ENCODE measurements around the gene MPZL1. TPM values are rescaled to one million over a fixed set of nuclear protein-coding genes. Genes with fewer than 3 reads are reported as not detected.

Gene MPZL1
- total and polyA plus RNA-seq, 4 experiments from 2014 or later: 5.4 to 15.8 (median 7.9) TPM

DNA sequence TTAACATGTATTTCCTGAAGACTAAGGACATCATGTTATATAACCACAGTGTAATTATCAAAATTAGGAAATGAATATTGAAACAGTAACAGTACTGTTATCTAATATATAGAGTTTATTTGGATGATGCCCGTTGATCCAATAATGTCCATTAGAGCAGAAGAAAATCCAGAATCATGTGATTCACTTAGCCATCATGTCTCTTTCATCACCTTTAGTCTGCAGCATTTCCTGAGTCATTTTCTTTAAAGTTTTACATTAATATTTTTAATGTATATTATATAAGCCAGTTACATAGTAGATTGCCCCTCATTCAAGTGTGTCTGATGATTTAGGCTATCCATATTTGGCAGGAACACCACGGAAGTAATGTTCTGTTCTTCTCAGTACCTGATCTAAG is 28.9 kb downstream of the MPZL1 start:
- no peaks in the 10 kb centered on the region for H3K36me3 Mint-ChIP-seq
- no peaks in the 10 kb centered on the region for H3K27me3 ChIP-seq (ENCODE audit: insufficient read depth, low read length)
- H3K27ac Mint-ChIP-seq: no peak overlapping the region
- no peaks in the 10 kb centered on the region for H3K9me3 Mint-ChIP-seq
- H3K4me1 ChIP-seq (ENCODE audit: insufficient read depth, low read length): no peaks in the 10 kb centered on the region
- no peak overlapping the region for H3K27ac ChIP-seq (ENCODE audit: low read depth, low read length)
- H3K36me3 ChIP-seq (ENCODE audit: insufficient read depth, low read length): no peaks in the 10 kb centered on the region
- peaks cover 0 to 6% (median 4%) of the 10 kb centered on the region in 4 donors for H3K4me1 Mint-ChIP-seq
- no peaks in the 10 kb centered on the region for H3K9me3 ChIP-seq (ENCODE audit: control insufficient read depth in 1 of 2, low read length in 2 of 2)
- no peaks in the 10 kb centered on the region for H3K27me3 Mint-ChIP-seq
- DNase-seq: no peak
- ChIA-PET POLR2A (ENCODE audit: partially characterized antibody) (no interaction called here), CTCF (ENCODE audit: partially characterized antibody) (no interaction called here)
- H3K4me3 ChIP-seq (ENCODE audit: low read length in 2 of 2): no peak overlapping the region
- intact Hi-C loops (cut with micrococcal nuclease): no loop called here
- H3K4me3 Mint-ChIP-seq: no peak overlapping the region

DNA sequence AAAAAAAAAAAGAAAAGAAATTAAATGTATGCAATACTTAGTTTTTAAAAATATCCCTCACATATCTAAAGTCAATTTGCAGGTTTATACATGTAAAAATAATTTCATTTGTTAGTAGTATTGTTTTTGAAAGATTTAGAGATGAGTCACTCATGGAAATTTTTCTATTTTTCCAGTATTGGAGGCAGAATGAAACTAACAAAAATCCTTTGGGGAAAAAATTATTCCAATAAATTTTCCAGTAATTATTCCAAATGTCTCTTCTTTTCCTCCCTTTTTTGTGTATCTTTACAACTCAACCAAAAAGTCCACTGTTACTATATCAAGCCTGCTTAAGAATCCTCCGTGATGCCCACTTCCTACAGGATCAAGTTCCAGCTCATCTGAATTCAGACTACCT is 29.9 kb downstream of the MPZL1 start:
- CTCF ChIA-PET (ENCODE audit: partially characterized antibody): no interaction called here
- DNase-seq: no peak
- no peaks in the 10 kb centered on the region for H3K4me1 ChIP-seq (ENCODE audit: insufficient read depth, low read length)
- no peak overlapping the region for H3K4me3 ChIP-seq (ENCODE audit: low read length in 2 of 2)
- H3K9me3 ChIP-seq (ENCODE audit: control insufficient read depth in 1 of 2, low read length in 2 of 2): no peaks in the 10 kb centered on the region
- no peaks in the 10 kb centered on the region for H3K27me3 Mint-ChIP-seq
- H3K27ac ChIP-seq (ENCODE audit: low read depth, low read length): no peak overlapping the region
- POLR2A ChIA-PET (ENCODE audit: partially characterized antibody): no interaction called here
- no peaks in the 10 kb centered on the region for H3K36me3 Mint-ChIP-seq
- intact Hi-C loops (cut with micrococcal nuclease): no loop called here
- peaks cover 0 to 6% (median 4%) of the 10 kb centered on the region in 4 donors for H3K4me1 Mint-ChIP-seq
- no peaks in the 10 kb centered on the region for H3K36me3 ChIP-seq (ENCODE audit: insufficient read depth, low read length)
- no peak overlapping the region for H3K27ac Mint-ChIP-seq
- no peaks in the 10 kb centered on the region for H3K9me3 Mint-ChIP-seq
- no peak overlapping the region for H3K4me3 Mint-ChIP-seq
- no peaks in the 10 kb centered on the region for H3K27me3 ChIP-seq (ENCODE audit: insufficient read depth, low read length)

DNA sequence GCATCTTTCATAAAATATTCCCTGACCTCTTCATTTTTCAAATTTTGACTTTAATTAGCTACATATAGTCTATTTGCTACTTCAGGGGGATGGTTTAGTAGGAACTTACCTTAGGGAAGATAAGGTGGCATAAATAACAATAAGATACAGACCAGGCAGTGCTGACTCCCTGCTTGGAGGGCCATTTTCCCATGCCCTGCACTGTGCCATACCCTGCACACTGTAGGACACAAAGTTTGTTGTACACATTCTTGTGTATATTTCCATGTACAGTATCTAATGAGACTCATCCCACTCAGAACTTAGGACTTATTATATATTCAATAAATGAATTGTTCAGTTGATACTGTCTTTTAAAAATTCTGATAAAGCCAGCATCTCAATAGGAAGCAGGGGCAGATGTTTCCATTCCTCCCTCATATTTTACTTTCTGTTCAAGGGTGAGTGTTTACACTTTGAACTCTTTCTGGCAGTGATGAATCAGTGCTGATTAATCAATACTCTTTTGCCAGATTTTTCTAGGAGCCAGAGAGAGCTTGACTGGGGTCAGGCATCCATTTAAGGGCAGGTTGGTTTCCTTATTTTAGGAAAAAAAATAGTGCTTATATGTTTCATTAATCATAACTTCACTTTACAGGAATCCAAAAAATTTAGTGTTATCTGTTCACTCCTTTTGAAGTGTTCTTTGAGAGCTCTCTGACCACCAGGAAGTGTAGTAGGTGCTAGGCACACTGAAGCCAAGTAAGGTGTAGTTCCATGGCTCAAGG is 30.6 kb downstream of the MPZL1 start:
- Histone ChIP-seq H3K4me3 (ENCODE audit: low read length in 2 of 2) (no peak overlapping the region), H3K27me3 (ENCODE audit: insufficient read depth, low read length) (no peaks in the 10 kb centered on the region), H3K27ac (ENCODE audit: low read depth, low read length) (no peak overlapping the region), H3K4me1 (ENCODE audit: insufficient read depth, low read length) (no peaks in the 10 kb centered on the region), H3K36me3 (ENCODE audit: insufficient read depth, low read length) (no peaks in the 10 kb centered on the region), H3K9me3 (ENCODE audit: control insufficient read depth in 1 of 2, low read length in 2 of 2) (no peaks in the 10 kb centered on the region)
- CTCF ChIA-PET (ENCODE audit: partially characterized antibody): interaction anchor here (0.7 to 1.3 kb wide), 2 partner anchors 36 to 37 kb away, joined by 3 read pairs; no protein-coding TSS in a partner anchor
- DNase-seq: no peak
- no peaks in the 10 kb centered on the region for H3K9me3 Mint-ChIP-seq
- no peaks in the 10 kb centered on the region for H3K27me3 Mint-ChIP-seq
- no peak overlapping the region for H3K4me3 Mint-ChIP-seq
- peaks cover 0 to 6% (median 4%) of the 10 kb centered on the region in 4 donors for H3K4me1 Mint-ChIP-seq
- no peaks in the 10 kb centered on the region for H3K36me3 Mint-ChIP-seq
- POLR2A ChIA-PET (ENCODE audit: partially characterized antibody): no interaction called here
- peak overlapping the region in 1 of 7 donors; percentile 57 for H3K27ac Mint-ChIP-seq
- intact Hi-C loops (cut with micrococcal nuclease): no loop called here

DNA sequence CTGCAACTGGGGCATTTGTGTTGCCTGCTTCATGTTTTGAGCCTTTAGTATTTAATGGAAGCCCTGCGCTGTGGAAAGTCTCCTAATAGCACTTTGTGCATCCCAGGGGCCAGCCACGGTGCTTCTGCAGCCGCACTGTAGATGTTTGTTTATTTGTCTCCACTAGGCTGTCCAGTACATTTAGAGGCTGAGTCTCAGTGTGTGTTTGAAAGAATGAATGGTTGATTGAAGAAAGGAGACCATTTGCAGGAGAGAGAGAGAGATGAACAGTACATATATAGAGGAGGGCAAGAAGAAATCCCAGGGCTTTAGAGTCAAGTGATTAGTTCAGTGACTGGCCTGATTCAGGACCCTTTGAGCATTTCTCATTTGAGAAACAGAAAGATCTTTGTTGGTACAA is 33.9 kb downstream of the MPZL1 start:
- Histone ChIP-seq H3K27me3 (ENCODE audit: insufficient read depth, low read length) (no peaks in the 10 kb centered on the region), H3K4me1 (ENCODE audit: insufficient read depth, low read length) (no peaks in the 10 kb centered on the region), H3K27ac (ENCODE audit: low read depth, low read length) (no peak overlapping the region), H3K36me3 (ENCODE audit: insufficient read depth, low read length) (no peaks in the 10 kb centered on the region), H3K4me3 (ENCODE audit: low read length in 2 of 2) (no peak overlapping the region), H3K9me3 (ENCODE audit: control insufficient read depth in 1 of 2, low read length in 2 of 2) (no peaks in the 10 kb centered on the region)
- Mint-ChIP-seq H3K27me3 (no peaks in the 10 kb centered on the region), H3K4me1 (peaks cover 0 to 8% (median 5%) of the 10 kb centered on the region in 4 donors), H3K27ac (no peak overlapping the region), H3K4me3 (no peak overlapping the region), H3K9me3 (no peaks in the 10 kb centered on the region), H3K36me3 (no peaks in the 10 kb centered on the region)
- DNase-seq: no peak
- CTCF ChIA-PET (ENCODE audit: partially characterized antibody): no interaction called here
- POLR2A ChIA-PET (ENCODE audit: partially characterized antibody): interaction anchor here (0.6 kb wide), 1 partner anchor 435 kb away, joined by 3 read pairs; no protein-coding TSS in a partner anchor
- intact Hi-C loops (cut with micrococcal nuclease): no loop called here

DNA sequence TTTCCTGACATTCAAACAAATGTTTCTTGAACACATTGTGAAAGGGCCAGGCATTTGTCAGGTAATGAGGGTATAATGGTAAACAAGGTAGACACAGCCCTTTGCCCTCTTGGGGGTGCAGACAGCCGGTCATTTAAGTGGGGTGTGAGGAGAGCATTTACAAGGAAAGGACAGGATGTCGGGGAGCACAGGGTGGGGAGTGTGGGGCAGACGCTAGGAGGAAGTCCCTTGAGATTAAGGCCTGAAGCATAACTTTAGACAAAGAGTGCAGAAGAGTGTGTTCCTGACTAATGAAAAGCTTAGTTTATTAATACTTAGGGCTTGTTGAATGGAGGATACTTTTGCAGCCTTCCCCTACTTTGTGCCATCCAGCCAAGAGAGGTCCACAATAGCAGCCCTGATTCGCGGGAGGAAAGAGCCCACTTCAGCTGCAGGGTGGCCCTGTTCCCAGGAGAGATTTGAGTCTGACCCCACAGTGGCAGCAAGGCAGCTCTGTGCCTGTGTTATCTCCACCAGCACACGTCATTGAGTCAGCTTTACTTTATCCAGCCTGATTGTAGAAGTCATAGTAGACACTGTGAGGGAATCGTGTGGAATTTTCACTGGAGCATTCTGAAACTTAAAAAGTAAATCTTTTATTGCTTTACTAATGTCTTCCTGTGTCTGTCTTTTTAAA is 35.1 kb downstream of the MPZL1 start:
- Histone ChIP-seq H3K27ac (ENCODE audit: low read depth, low read length) (no peak overlapping the region), H3K4me3 (ENCODE audit: low read length in 2 of 2) (no peak overlapping the region), H3K27me3 (ENCODE audit: insufficient read depth, low read length) (no peaks in the 10 kb centered on the region), H3K36me3 (ENCODE audit: insufficient read depth, low read length) (no peaks in the 10 kb centered on the region), H3K9me3 (ENCODE audit: control insufficient read depth in 1 of 2, low read length in 2 of 2) (no peaks in the 10 kb centered on the region), H3K4me1 (ENCODE audit: insufficient read depth, low read length) (peaks cover 7% of the 10 kb centered on the region)
- H3K27me3 Mint-ChIP-seq: no peaks in the 10 kb centered on the region
- DNase-seq: no peak
- H3K36me3 Mint-ChIP-seq: no peaks in the 10 kb centered on the region
- intact Hi-C loops (cut with micrococcal nuclease): no loop called here
- H3K4me1 Mint-ChIP-seq: peaks cover 8 to 16% (median 14%) of the 10 kb centered on the region in 4 donors
- no peak overlapping the region for H3K4me3 Mint-ChIP-seq
- no peaks in the 10 kb centered on the region for H3K9me3 Mint-ChIP-seq
- ChIA-PET CTCF (ENCODE audit: partially characterized antibody) (no interaction called here), POLR2A (ENCODE audit: partially characterized antibody) (no interaction called here)
- H3K27ac Mint-ChIP-seq: peak overlapping the region in 1 of 7 donors; percentile 10

DNA sequence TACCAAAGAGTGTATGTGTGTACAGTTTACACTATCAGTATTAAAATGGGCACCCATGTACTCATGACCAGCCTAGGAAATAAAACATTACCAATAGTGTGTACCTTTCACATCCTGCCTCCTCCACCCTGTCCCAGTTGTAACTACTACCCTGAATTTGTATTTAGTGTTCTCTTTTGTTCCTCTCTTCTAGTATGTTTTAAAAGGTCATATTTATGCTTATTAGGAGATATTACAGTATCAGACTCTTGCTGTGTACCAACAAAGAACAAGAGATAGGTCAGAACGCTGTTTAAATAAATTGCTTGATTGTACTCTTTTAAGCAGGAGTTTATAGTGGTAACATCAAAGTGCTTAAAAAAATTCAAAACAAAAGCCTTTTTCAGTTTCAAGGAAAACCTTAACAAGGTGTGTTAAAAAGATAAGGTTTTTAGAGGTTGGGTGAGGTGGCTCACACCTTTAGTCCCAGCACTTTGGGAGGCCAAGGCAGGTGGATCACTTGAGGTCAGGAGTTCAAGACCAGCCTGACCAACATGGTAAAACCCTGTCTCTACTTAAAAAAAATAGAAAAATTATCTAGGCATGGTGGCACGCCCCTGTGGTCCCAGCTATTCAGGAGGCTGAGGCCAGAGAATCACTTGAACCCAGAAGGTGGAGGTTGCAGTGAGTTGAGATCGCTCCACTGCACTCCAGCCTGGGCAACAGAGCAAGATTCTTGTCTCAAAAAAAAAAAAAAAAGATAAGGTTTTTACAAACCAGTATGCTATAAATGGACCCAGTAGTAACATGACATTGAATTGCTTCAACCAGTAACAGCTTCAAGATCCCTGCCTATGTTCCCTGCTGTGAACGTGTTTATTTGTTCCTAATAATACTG is 35.9 kb downstream of the MPZL1 start:
- no peak overlapping the region for H3K4me3 Mint-ChIP-seq

DNA sequence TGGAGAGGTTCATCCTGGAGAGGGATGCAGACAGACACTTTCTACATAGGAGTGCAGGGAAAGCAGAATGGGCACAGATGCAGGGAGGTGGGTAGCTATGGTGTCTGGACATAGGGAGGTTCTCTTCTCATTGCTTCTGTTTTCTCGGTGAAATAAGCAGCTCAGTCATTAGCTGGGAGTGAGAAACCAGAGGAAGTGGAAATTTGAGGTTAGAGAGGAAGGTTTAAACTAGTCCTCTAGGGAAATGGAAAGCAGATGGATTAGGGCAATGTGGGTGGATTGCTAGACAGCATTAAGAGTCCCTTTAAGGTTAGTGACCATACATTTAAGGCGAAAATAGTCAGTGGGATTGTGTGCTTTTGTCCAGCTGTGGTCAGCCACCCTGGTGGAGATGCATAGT is 39.6 kb downstream of the MPZL1 start:
- Mint-ChIP-seq H3K4me3 (peak overlapping the region in 2 of 8 donors; percentile 20 to 27), H3K36me3 (no peaks in the 10 kb centered on the region), H3K27me3 (no peaks in the 10 kb centered on the region), H3K4me1 (peaks cover 14 to 19% (median 14%) of the 10 kb centered on the region in 4 donors), H3K27ac (peak overlapping the region in 2 of 7 donors; percentile 33 to 52), H3K9me3 (no peaks in the 10 kb centered on the region)
- H3K4me3 ChIP-seq (ENCODE audit: low read length in 2 of 2): no peak overlapping the region
- no peaks in the 10 kb centered on the region for H3K27me3 ChIP-seq (ENCODE audit: insufficient read depth, low read length)
- intact Hi-C loops (cut with micrococcal nuclease): no loop called here
- no peak overlapping the region for H3K27ac ChIP-seq (ENCODE audit: low read depth, low read length)
- H3K4me1 ChIP-seq (ENCODE audit: insufficient read depth, low read length): peaks cover 16% of the 10 kb centered on the region
- CTCF ChIA-PET (ENCODE audit: partially characterized antibody): interaction anchor here (0.9 to 1.1 kb wide), 2 partner anchors 22 to 204 kb away, joined by 3 read pairs; no protein-coding TSS in a partner anchor
- DNase-seq: no peak
- H3K36me3 ChIP-seq (ENCODE audit: insufficient read depth, low read length): no peaks in the 10 kb centered on the region
- POLR2A ChIA-PET (ENCODE audit: partially characterized antibody): no interaction called here
- H3K9me3 ChIP-seq (ENCODE audit: control insufficient read depth in 1 of 2, low read length in 2 of 2): no peaks in the 10 kb centered on the region

More for the DNA sequence above, 35.9 kb downstream of the MPZL1 start:
- H3K4me3 ChIP-seq (ENCODE audit: low read length in 2 of 2): no peak overlapping the region
- H3K4me1 Mint-ChIP-seq: peaks cover 14 to 21% (median 19%) of the 10 kb centered on the region in 4 donors
- H3K9me3 ChIP-seq (ENCODE audit: control insufficient read depth in 1 of 2, low read length in 2 of 2): no peaks in the 10 kb centered on the region
- no peak overlapping the region for H3K27ac Mint-ChIP-seq
- no peak for DNase-seq
- H3K36me3 Mint-ChIP-seq: no peaks in the 10 kb centered on the region
- no peak overlapping the region for H3K27ac ChIP-seq (ENCODE audit: low read depth, low read length)
- ChIA-PET POLR2A (ENCODE audit: partially characterized antibody) (no interaction called here), CTCF (ENCODE audit: partially characterized antibody) (no interaction called here)
- no peaks in the 10 kb centered on the region for H3K9me3 Mint-ChIP-seq
- H3K4me1 ChIP-seq (ENCODE audit: insufficient read depth, low read length): peaks cover 15% of the 10 kb centered on the region
- H3K27me3 Mint-ChIP-seq: no peaks in the 10 kb centered on the region
- intact Hi-C loops (cut with micrococcal nuclease): no loop called here
- H3K36me3 ChIP-seq (ENCODE audit: insufficient read depth, low read length): no peaks in the 10 kb centered on the region
- no peaks in the 10 kb centered on the region for H3K27me3 ChIP-seq (ENCODE audit: insufficient read depth, low read length)
